Measurements from ENCODE around the gene CIAO2B.
"Not testable (repeated sequence)": the region's sequence is repeated elsewhere in the genome, so short reads cannot be mapped to it uniquely, and the experiment has no call there.

Gene CIAO2B

GRCh38 chr16:66964049-66964448, 29.8 kb upstream of the CIAO2B start:
- POLR2A ChIA-PET (ENCODE audit: low non-redundant PET), result no interaction called here

GRCh38 chr16:66961914-66962313, 27.7 kb upstream of the CIAO2B start:
- POLR2A ChIA-PET (ENCODE audit: low non-redundant PET), result no interaction called here
- no peak for DNase-seq (ENCODE audit: low spot score)
- H3K27ac ChIP-seq, result no peak overlapping the region; the same call in 1 of the 2 replicates
- CTCF ChIA-PET, result interaction anchor here (1.1 kb wide), 2 partner anchors 24 to 45 kb away, joined by 3 read pairs; no protein-coding TSS in a partner anchor
- no peak for TF ChIP-seq CTCF (conservative IDR thresholded peaks at IDR 0.05; ENCODE audit: low read depth)

More at GRCh38 chr16:66964049-66964448, 29.8 kb upstream of the CIAO2B start:
- TF ChIP-seq CTCF (conservative IDR thresholded peaks at IDR 0.05; ENCODE audit: low read depth), result no peak
- no peak for DNase-seq (ENCODE audit: low spot score)
- no peak overlapping the region for H3K27ac ChIP-seq
- CTCF ChIA-PET, result no interaction called here

- DNase-seq (ENCODE audit: low spot score), result peak; percentile 44
- ChIA-PET CTCF (interaction anchor here (0.5 to 2.2 kb wide), 6 partner anchors 24 to 1175 kb away, joined by 3 to 8 read pairs (median 3); no protein-coding TSS in a partner anchor), POLR2A (ENCODE audit: low non-redundant PET) (no interaction called here)
- peak; percentile 62 for TF ChIP-seq CTCF (conservative IDR thresholded peaks at IDR 0.05; ENCODE audit: low read depth)
- H3K27ac ChIP-seq, result no peak within 1 kb of the TSS; the same call in 1 of the 2 replicates
Observed at GRCh38 chr16:66961065-66961744, 27.0 kb upstream of the CIAO2B start, which contains the start of gene CES3. TSS of gene CES3 (plus strand) at chr16:66961266. CDS start at chr16:66961308, 42 bp downstream.

GRCh38 chr16:66960270-66960669, 26.1 kb upstream of the CIAO2B start:
- no peak overlapping the region for H3K27ac ChIP-seq
- no peak for DNase-seq (ENCODE audit: low spot score)
- TF ChIP-seq CTCF (conservative IDR thresholded peaks at IDR 0.05; ENCODE audit: low read depth), result no peak
- ChIA-PET CTCF (interaction anchor here (1.0 to 2.2 kb wide), 2 partner anchors 195 to 200 kb away, joined by 4 to 8 read pairs; partner anchors contain the start of genes FBXL8 and TRADD), POLR2A (ENCODE audit: low non-redundant PET) (interaction anchor here (0.5 kb wide), 1 partner anchor 240 kb away, joined by 4 read pairs; no protein-coding TSS in a partner anchor)

- ChIA-PET POLR2A (ENCODE audit: low non-redundant PET) (interaction anchor here (0.5 kb wide), 1 partner anchor 240 kb away, joined by 4 read pairs; no protein-coding TSS in a partner anchor), CTCF (interaction anchor here (0.6 to 2.2 kb wide), 4 partner anchors 58 to 264 kb away, joined by 3 to 8 read pairs (median 6); partner anchors contain the start of genes FBXL8 and TRADD)
- no peak for TF ChIP-seq CTCF (conservative IDR thresholded peaks at IDR 0.05; ENCODE audit: low read depth)
- H3K27ac ChIP-seq, result no peak overlapping the region
- no peak for DNase-seq (ENCODE audit: low spot score)
Observed at GRCh38 chr16:66959704-66960161, 25.5 kb upstream of the CIAO2B start.

GRCh38 chr16:66958857-66959703, 24.9 kb upstream of the CIAO2B start:
- no peak for DNase-seq (ENCODE audit: low spot score)
- TF ChIP-seq CTCF (conservative IDR thresholded peaks at IDR 0.05; ENCODE audit: low read depth), result no peak
- CTCF ChIA-PET, result interaction anchor here (0.6 to 2.2 kb wide), 5 partner anchors 59 to 318 kb away, joined by 3 to 8 read pairs (median 4); partner anchors contain the start of genes FBXL8 and TRADD
- POLR2A ChIA-PET (ENCODE audit: low non-redundant PET), result no interaction called here
- H3K27ac ChIP-seq, result no peak overlapping the region

- DNase-seq (ENCODE audit: low spot score); POLR2A ChIA-PET (ENCODE audit: low non-redundant PET); H3K27ac ChIP-seq: not testable (repeated sequence)
- CTCF ChIA-PET, result interaction anchor here (0.6 to 1.6 kb wide), 3 partner anchors 19 to 199 kb away, joined by 4 to 8 read pairs (median 5); no protein-coding TSS in a partner anchor
Observed at GRCh38 chr16:66956154-66956457, 21.9 kb upstream of the CIAO2B start.

GRCh38 chr16:66955363-66956153, 21.4 kb upstream of the CIAO2B start:
- CTCF ChIA-PET, result interaction anchor here (0.6 to 1.6 kb wide), 3 partner anchors 20 to 200 kb away, joined by 4 to 8 read pairs (median 5); no protein-coding TSS in a partner anchor
- POLR2A ChIA-PET (ENCODE audit: low non-redundant PET); H3K27ac ChIP-seq; DNase-seq (ENCODE audit: low spot score): not testable (repeated sequence)

Measured in RWPE1 (cell line).